Effector memory CD8-positive, alpha-beta T cell (primary cell): ENCODE data around the gene ERC1.
"Not testable (repeated sequence)": the region's sequence is repeated elsewhere in the genome, so short reads cannot be mapped to it uniquely, and the experiment has no call there.

Source experiments
- ATAC-seq: fragments of 150-1000 bp; cut with Tn5 transposase; replicated peaks from 2 replicates; pipeline ENCODE4 v1.10.0; 2021; ENCODE audit warnings: mild to moderate bottlenecking, moderate library complexity
- DNase-seq, 3 experiments: peaks; one replicate each; pipeline ENCODE4 v3.0.0; 2021
- H3K27ac Mint-ChIP-seq, 2 donors: one replicate each; pipeline ENCODE4 v1.8.0; 2022; ENCODE audit warnings: mild to moderate bottlenecking in 2 of 2, mixed read lengths in 2 of 2, moderate library complexity in 2 of 2
- H3K27me3 Mint-ChIP-seq, 2 donors: one replicate each; pipeline ENCODE4 v1.8.0; 2022; ENCODE audit warnings: mixed read lengths in 2 of 2
- H3K36me3 Mint-ChIP-seq: one replicate; pipeline ENCODE4 v1.8.0; 2022; ENCODE audit warnings: mild to moderate bottlenecking, moderate library complexity, mixed read lengths; ENCODE audit not compliant: insufficient read depth
- H3K4me1 Mint-ChIP-seq, 2 donors: one replicate each; pipeline ENCODE4 v1.8.0; 2022; ENCODE audit warnings: low read depth in 2 of 2, mixed read lengths in 2 of 2
- H3K4me3 Mint-ChIP-seq, 2 donors: one replicate each; pipeline ENCODE4 v1.8.0; 2022; ENCODE audit warnings: mild to moderate bottlenecking in 2 of 2, mixed read lengths in 2 of 2, moderate library complexity in 2 of 2
- H3K9me3 Mint-ChIP-seq, 2 donors: one replicate each; pipeline ENCODE4 v1.8.0; 2022; ENCODE audit warnings: mixed read lengths in 2 of 2

ERC1 gene

GRCh38 chr12:1182069-1182468 is 191.0 kb downstream of the ERC1 start:
- Mint-ChIP-seq H3K9me3 (peaks cover 0 to 2% of the 10 kb centered on the region in 2 donors), H3K36me3 (peaks cover 21% of the 10 kb centered on the region), H3K27me3 (no peaks in the 10 kb centered on the region), H3K4me3 (no peak overlapping the region), H3K4me1 (no peaks in the 10 kb centered on the region), H3K27ac (no peak overlapping the region)
- DNase-seq (no peak), ATAC-seq (no peak)

GRCh38 chr12:1184402-1184801 is 193.4 kb downstream of the ERC1 start:
- Mint-ChIP-seq H3K9me3 (no peaks in the 10 kb centered on the region), H3K4me3 (no peak overlapping the region), H3K4me1 (no peaks in the 10 kb centered on the region), H3K27me3 (no peaks in the 10 kb centered on the region), H3K36me3 (peaks cover 21% of the 10 kb centered on the region), H3K27ac (no peak overlapping the region)
- ATAC-seq (no peak), DNase-seq (no peak)

GRCh38 chr12:1185460-1186182 is 194.6 kb downstream of the ERC1 start:
- Mint-ChIP-seq H3K27ac (peak overlapping the region in 1 of 2 donors; percentile 13), H3K36me3 (peaks cover 21% of the 10 kb centered on the region), H3K4me1 (no peaks in the 10 kb centered on the region), H3K27me3 (no peaks in the 10 kb centered on the region), H3K9me3 (no peaks in the 10 kb centered on the region), H3K4me3 (no peak overlapping the region)
- DNase-seq (no peak), ATAC-seq (no peak)

GRCh38 chr12:1186298-1186697 is 195.3 kb downstream of the ERC1 start:
- Mint-ChIP-seq H3K4me1 (no peaks in the 10 kb centered on the region), H3K9me3 (no peaks in the 10 kb centered on the region), H3K36me3 (peaks cover 21% of the 10 kb centered on the region), H3K27ac (no peak overlapping the region), H3K4me3 (no peak overlapping the region), H3K27me3 (no peaks in the 10 kb centered on the region)
- ATAC-seq (no peak), DNase-seq (no peak)

- Mint-ChIP-seq H3K36me3 (peaks cover 15% of the 10 kb centered on the region), H3K27ac (no peak overlapping the region), H3K4me3 (no peak overlapping the region), H3K4me1 (no peaks in the 10 kb centered on the region), H3K27me3 (no peaks in the 10 kb centered on the region), H3K9me3 (no peaks in the 10 kb centered on the region)
- no peak for ATAC-seq
- no peak for DNase-seq
Measured at GRCh38 chr12:1188016-1188415, 197.0 kb downstream of the ERC1 start.

GRCh38 chr12:1189163-1189562 is 198.1 kb downstream of the ERC1 start:
- H3K9me3 Mint-ChIP-seq, result no peaks in the 10 kb centered on the region
- H3K36me3 Mint-ChIP-seq, result peaks cover 6% of the 10 kb centered on the region
- ATAC-seq, result no peak
- H3K4me1 Mint-ChIP-seq, result no peaks in the 10 kb centered on the region
- no peaks in the 10 kb centered on the region for H3K27me3 Mint-ChIP-seq
- no peak overlapping the region for H3K27ac Mint-ChIP-seq
- no peak for DNase-seq
- no peak overlapping the region for H3K4me3 Mint-ChIP-seq

GRCh38 chr12:1195513-1195912 is 204.5 kb downstream of the ERC1 start:
- H3K4me1 Mint-ChIP-seq, result no peaks in the 10 kb centered on the region
- no peak overlapping the region for H3K4me3 Mint-ChIP-seq
- no peaks in the 10 kb centered on the region for H3K27me3 Mint-ChIP-seq
- no peak overlapping the region for H3K27ac Mint-ChIP-seq
- DNase-seq, result no peak
- no peaks in the 10 kb centered on the region for H3K9me3 Mint-ChIP-seq
- no peak for ATAC-seq
- H3K36me3 Mint-ChIP-seq, result peaks cover 4% of the 10 kb centered on the region

GRCh38 chr12:1197264-1198018 is 206.4 kb downstream of the ERC1 start:
- no peaks in the 10 kb centered on the region for H3K9me3 Mint-ChIP-seq
- no peaks in the 10 kb centered on the region for H3K4me1 Mint-ChIP-seq
- ATAC-seq, result no peak
- peaks cover 4% of the 10 kb centered on the region for H3K36me3 Mint-ChIP-seq
- H3K4me3 Mint-ChIP-seq, result no peak overlapping the region
- no peak overlapping the region for H3K27ac Mint-ChIP-seq
- no peaks in the 10 kb centered on the region for H3K27me3 Mint-ChIP-seq
- no peak for DNase-seq

GRCh38 chr12:1198854-1199253 is 207.8 kb downstream of the ERC1 start:
- not testable (repeated sequence) for DNase-seq, H3K9me3 Mint-ChIP-seq, H3K27me3 Mint-ChIP-seq, ATAC-seq, H3K4me3 Mint-ChIP-seq, H3K4me1 Mint-ChIP-seq, H3K36me3 Mint-ChIP-seq
- peak overlapping the region in 1 of 2 donors; percentile 26 for H3K27ac Mint-ChIP-seq

GRCh38 chr12:1199700-1200099 is 208.7 kb downstream of the ERC1 start:
- H3K9me3 Mint-ChIP-seq, result no peaks in the 10 kb centered on the region
- H3K4me3 Mint-ChIP-seq, result no peak overlapping the region
- no peaks in the 10 kb centered on the region for H3K27me3 Mint-ChIP-seq
- no peak overlapping the region for H3K27ac Mint-ChIP-seq
- peaks cover 4% of the 10 kb centered on the region for H3K36me3 Mint-ChIP-seq
- no peaks in the 10 kb centered on the region for H3K4me1 Mint-ChIP-seq
- DNase-seq (no peak), ATAC-seq (no peak)

GRCh38 chr12:1201030-1201429 is 210.0 kb downstream of the ERC1 start:
- Mint-ChIP-seq H3K27ac (no peak overlapping the region), H3K27me3 (no peaks in the 10 kb centered on the region), H3K4me3 (no peak overlapping the region), H3K4me1 (no peaks in the 10 kb centered on the region), H3K9me3 (no peaks in the 10 kb centered on the region), H3K36me3 (peaks cover 4% of the 10 kb centered on the region)
- no peak for DNase-seq
- ATAC-seq, result no peak

- no peak overlapping the region for H3K27ac Mint-ChIP-seq
- no peak overlapping the region for H3K4me3 Mint-ChIP-seq
- peaks cover 2% of the 10 kb centered on the region for H3K36me3 Mint-ChIP-seq
- ATAC-seq (no peak), DNase-seq (no peak)
- no peaks in the 10 kb centered on the region for H3K4me1 Mint-ChIP-seq
- no peaks in the 10 kb centered on the region for H3K27me3 Mint-ChIP-seq
- H3K9me3 Mint-ChIP-seq, result no peaks in the 10 kb centered on the region
Measured at GRCh38 chr12:1201886-1202285, 210.9 kb downstream of the ERC1 start.

GRCh38 chr12:1203735-1204019 is 212.7 kb downstream of the ERC1 start:
- no peaks in the 10 kb centered on the region for H3K4me1 Mint-ChIP-seq
- no peak for ATAC-seq
- no peaks in the 10 kb centered on the region for H3K27me3 Mint-ChIP-seq
- H3K27ac Mint-ChIP-seq, result no peak overlapping the region
- no peak overlapping the region for H3K4me3 Mint-ChIP-seq
- no peaks in the 10 kb centered on the region for H3K36me3 Mint-ChIP-seq
- DNase-seq, result no peak
- H3K9me3 Mint-ChIP-seq, result no peaks in the 10 kb centered on the region

- Mint-ChIP-seq H3K27ac (no peak overlapping the region), H3K9me3 (no peaks in the 10 kb centered on the region), H3K27me3 (no peaks in the 10 kb centered on the region), H3K36me3 (no peaks in the 10 kb centered on the region), H3K4me1 (no peaks in the 10 kb centered on the region), H3K4me3 (no peak overlapping the region)
- DNase-seq, result peak in 1 of 3 experiments; percentile 8
- peak; percentile 95 for ATAC-seq
Measured at GRCh38 chr12:1204581-1205121, 213.6 kb downstream of the ERC1 start.
